Suprapubic skin (tissue), 4 donors: ENCODE data around the gene ITIH4. TPM values are rescaled to one million over a fixed set of nuclear protein-coding genes. Genes with fewer than 3 reads are reported as not detected.

Experiments used
- DNase-seq, 2 donors: peaks; one replicate each; pipeline ENCODE4 v3.0.0-alpha.2; 2019; ENCODE audit warnings: low spot score in 2 of 2
- H3K27ac ChIP-seq: fragments of 200-600 bp; sonication (generic); one replicate; pipeline ENCODE4 v1.5.1; 2019
- H3K27me3 ChIP-seq: fragments of 200-600 bp; sonication (generic); one replicate; pipeline ENCODE4 v1.5.1; 2019
- H3K36me3 ChIP-seq: fragments of 200-600 bp; sonication (generic); one replicate; pipeline ENCODE4 v1.5.1; 2019
- H3K4me1 ChIP-seq: fragments of 200-600 bp; sonication (generic); one replicate; pipeline ENCODE4 v1.5.1; 2019
- H3K4me3 ChIP-seq: fragments of 200-600 bp; sonication (generic); one replicate; pipeline ENCODE4 v1.5.1; 2019; ENCODE audit warnings: mild to moderate bottlenecking
- H3K9me3 ChIP-seq: fragments of 200-600 bp; sonication (generic); one replicate; pipeline ENCODE4 v1.5.1; 2019
- CTCF ChIP-seq, 2 donors: fragments of 200-600 bp in 1 of 2; fragments of 450-650 bp in 1 of 2; sonication (generic) in 1 of 2; IDR thresholded peaks; one replicate each; pipeline ENCODE4 v1.5.1; 2016 to 2019; ENCODE audit warnings: antibody characterized with exemption in 2 of 2, mild to moderate bottlenecking in 1 of 2, moderate library complexity in 1 of 2
- EP300 ChIP-seq: sonication (generic); formaldehyde crosslinking; IDR thresholded peaks from one replicate; pipeline ENCODE4 v1.6.1; 2017; ENCODE audit warnings: antibody characterized with exemption
- POLR2A ChIP-seq, 2 donors: fragments of 450-650 bp; IDR thresholded peaks; one replicate each; pipeline ENCODE4 v1.6.1; 2017; ENCODE audit warnings: antibody characterized with exemption in 2 of 2, mild to moderate bottlenecking in 2 of 2, moderate library complexity in 2 of 2
- POLR2AphosphoS5 ChIP-seq, 3 donors: sonication (generic); formaldehyde crosslinking; IDR thresholded peaks; one replicate each; pipeline ENCODE4 v1.6.1; 2017; ENCODE audit warnings: antibody characterized with exemption in 3 of 3
- WGBS: methylation state at CpG from one replicate; pipeline ENCODE4 v1.1.5; 2018; 5-methylcytosine and 5-hydroxymethylcytosine counted together
- total RNA-seq, 4 donors: library from RNA; depleted of rRNA; stranded (reverse); fragments of >200 nt; gene quantifications; one replicate each; pipeline ENCODE4 v1.1.0, GENCODE V29; 2016

ITIH4 gene
- 10 to 100 TPM in 1 of 4 donors, 1 to 10 TPM in 3; 2.1 to 12.2 (median 4.6) TPM for total RNA-seq

GRCh38 chr3:52830535-52831258, at the start of gene ITIH4:
TSS of gene ITIH4 (minus strand) at chr3:52830672. CDS start at chr3:52830642, 30 bp downstream.
- Histone ChIP-seq H3K9me3 (no peaks in the 10 kb centered on the region), H3K27me3 (no peaks in the 10 kb centered on the region), H3K4me3 (no peak within 1 kb of the TSS), H3K4me1 (peaks cover 27% of the 10 kb centered on the region), H3K27ac (no peak within 1 kb of the TSS), H3K36me3 (peaks cover 8% of the 10 kb centered on the region)
- no peak for DNase-seq
- TF ChIP-seq CTCF (IDR thresholded peaks at IDR 0.05) = no peak
- TF ChIP-seq POLR2AphosphoS5 (IDR thresholded peaks at IDR 0.05) = no peak
- TF ChIP-seq EP300 = no peak
- TF ChIP-seq POLR2A (IDR thresholded peaks at IDR 0.05) = no peak
- 74% methylated on average over 16 of the region's 16 CpGs for WGBS

- 88% methylated on average over 5 of the region's 5 CpGs for WGBS
- Histone ChIP-seq H3K4me3 (no peak overlapping the region), H3K27ac (no peak overlapping the region), H3K36me3 (no peaks in the 10 kb centered on the region), H3K9me3 (no peaks in the 10 kb centered on the region), H3K27me3 (no peaks in the 10 kb centered on the region), H3K4me1 (no peaks in the 10 kb centered on the region)
- TF ChIP-seq EP300 (no peak), CTCF (IDR thresholded peaks at IDR 0.05) (no peak), POLR2AphosphoS5 (IDR thresholded peaks at IDR 0.05) (no peak), POLR2A (IDR thresholded peaks at IDR 0.05) (no peak)
- DNase-seq = no peak
Measured at GRCh38 chr3:52880047-52880446, 49.6 kb upstream of the ITIH4 start.

- H3K27me3 ChIP-seq = no peaks in the 10 kb centered on the region
Measured at GRCh38 chr3:52879581-52879980, 49.1 kb upstream of the ITIH4 start.

DNA sequence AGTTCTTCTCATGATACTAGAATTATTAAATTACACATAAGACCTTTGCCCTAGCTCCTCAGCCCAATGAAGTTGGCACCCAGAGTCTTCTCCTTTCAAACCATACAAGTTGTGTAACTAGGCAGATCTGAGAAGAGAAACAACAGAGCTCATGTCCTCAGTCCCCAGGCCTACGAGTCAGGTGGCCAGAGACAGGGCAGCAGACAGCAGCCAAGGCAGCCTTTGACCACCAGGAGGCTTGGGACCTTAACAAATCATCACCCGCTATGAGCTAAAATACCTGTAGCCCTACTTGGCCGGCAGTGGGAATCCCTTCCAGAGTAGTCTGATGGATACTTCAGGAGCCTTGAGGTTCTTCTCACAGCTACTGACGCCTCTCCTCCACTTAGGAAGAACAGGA, 48.6 kb upstream of the ITIH4 start:
- 77% methylated on average over 4 of the region's 4 CpGs for WGBS
- TF ChIP-seq CTCF (IDR thresholded peaks at IDR 0.05) (no peak), EP300 (no peak), POLR2AphosphoS5 (IDR thresholded peaks at IDR 0.05) (no peak), POLR2A (IDR thresholded peaks at IDR 0.05) (no peak)
- H3K27ac ChIP-seq = no peak overlapping the region

More at GRCh38 chr3:52879581-52879980, 49.1 kb upstream of the ITIH4 start:
- H3K4me1 ChIP-seq = no peaks in the 10 kb centered on the region
- H3K9me3 ChIP-seq = no peaks in the 10 kb centered on the region
- H3K27ac ChIP-seq = no peak overlapping the region
- H3K4me3 ChIP-seq = no peak overlapping the region
- TF ChIP-seq CTCF (IDR thresholded peaks at IDR 0.05) = no peak
- no peak for TF ChIP-seq POLR2AphosphoS5 (IDR thresholded peaks at IDR 0.05)
- no peak for TF ChIP-seq POLR2A (IDR thresholded peaks at IDR 0.05)
- TF ChIP-seq EP300 = no peak
- 82% methylated on average over 4 of the region's 4 CpGs for WGBS
- no peak for DNase-seq
- H3K36me3 ChIP-seq = no peaks in the 10 kb centered on the region

DNA sequence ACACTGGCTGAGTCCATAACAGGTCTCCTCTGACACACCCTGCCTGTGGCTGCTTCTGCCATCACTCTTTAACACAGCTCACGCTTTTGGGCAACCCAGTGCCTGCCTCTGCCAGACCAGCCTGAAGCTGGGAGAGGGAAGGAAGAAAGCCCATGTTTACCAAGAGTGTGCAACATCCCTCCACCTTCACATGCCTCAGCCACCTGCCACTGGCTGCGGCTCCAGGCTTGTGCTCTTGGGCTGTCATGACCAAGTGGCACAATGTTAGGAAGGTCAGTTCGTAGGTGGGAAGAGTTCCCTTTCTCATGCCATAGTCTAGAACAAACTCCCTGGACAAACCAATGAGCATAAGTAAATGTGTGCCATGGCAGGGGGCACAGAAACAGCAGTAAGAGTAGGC, 46.6 kb upstream of the ITIH4 start:
- 97% methylated on average over 3 of the region's 3 CpGs for WGBS
- H3K27me3 ChIP-seq = no peaks in the 10 kb centered on the region
- H3K9me3 ChIP-seq = no peaks in the 10 kb centered on the region
- H3K36me3 ChIP-seq = no peaks in the 10 kb centered on the region
- no peak for DNase-seq
- H3K27ac ChIP-seq = no peak overlapping the region
- H3K4me1 ChIP-seq = peaks cover 14% of the 10 kb centered on the region
- H3K4me3 ChIP-seq = no peak overlapping the region
- TF ChIP-seq CTCF (IDR thresholded peaks at IDR 0.05) = no peak

More for the DNA sequence above, 48.6 kb upstream of the ITIH4 start:
- H3K9me3 ChIP-seq = no peaks in the 10 kb centered on the region
- no peak overlapping the region for H3K4me3 ChIP-seq
- no peaks in the 10 kb centered on the region for H3K27me3 ChIP-seq
- H3K36me3 ChIP-seq = no peaks in the 10 kb centered on the region
- peaks cover 1% of the 10 kb centered on the region for H3K4me1 ChIP-seq
- no peak for DNase-seq
